ENCODE results near the gene PCBP3.

DNA sequence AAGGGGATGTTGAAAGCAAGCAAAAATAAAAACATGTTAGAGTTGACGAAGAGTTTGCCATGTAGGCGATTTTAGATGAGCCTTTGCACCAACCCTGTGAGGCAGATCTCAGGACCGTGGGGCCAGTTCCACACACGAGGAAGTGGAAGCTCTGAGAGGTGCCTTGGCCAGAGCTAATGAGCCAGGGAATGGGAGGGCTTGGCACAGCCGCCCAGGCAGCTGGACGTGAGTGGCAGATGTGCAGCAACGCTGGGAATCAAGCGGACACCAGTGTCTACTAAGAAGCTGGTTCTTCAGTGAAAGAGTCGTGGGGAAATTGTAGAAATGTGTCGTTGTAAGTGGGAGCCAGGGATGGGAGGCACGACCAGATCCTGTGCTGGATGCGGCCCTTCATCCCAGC, 279.1 kb downstream of the PCBP3 start:
- no peak for TF ChIP-seq POLR2A (IDR thresholded peaks at IDR 0.05)
- TF ChIP-seq, protein P1, sequence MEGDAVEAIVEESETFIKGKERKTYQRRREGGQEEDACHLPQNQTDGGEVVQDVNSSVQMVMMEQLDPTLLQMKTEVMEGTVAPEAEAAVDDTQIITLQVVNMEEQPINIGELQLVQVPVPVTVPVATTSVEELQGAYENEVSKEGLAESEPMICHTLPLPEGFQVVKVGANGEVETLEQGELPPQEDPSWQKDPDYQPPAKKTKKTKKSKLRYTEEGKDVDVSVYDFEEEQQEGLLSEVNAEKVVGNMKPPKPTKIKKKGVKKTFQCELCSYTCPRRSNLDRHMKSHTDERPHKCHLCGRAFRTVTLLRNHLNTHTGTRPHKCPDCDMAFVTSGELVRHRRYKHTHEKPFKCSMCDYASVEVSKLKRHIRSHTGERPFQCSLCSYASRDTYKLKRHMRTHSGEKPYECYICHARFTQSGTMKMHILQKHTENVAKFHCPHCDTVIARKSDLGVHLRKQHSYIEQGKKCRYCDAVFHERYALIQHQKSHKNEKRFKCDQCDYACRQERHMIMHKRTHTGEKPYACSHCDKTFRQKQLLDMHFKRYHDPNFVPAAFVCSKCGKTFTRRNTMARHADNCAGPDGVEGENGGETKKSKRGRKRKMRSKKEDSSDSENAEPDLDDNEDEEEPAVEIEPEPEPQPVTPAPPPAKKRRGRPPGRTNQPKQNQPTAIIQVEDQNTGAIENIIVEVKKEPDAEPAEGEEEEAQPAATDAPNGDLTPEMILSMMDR (IDR thresholded peaks at IDR 0.05) = no peak
